Mesenchymal stem cell (in vitro differentiated cells and primary cell): ENCODE results near the gene PLCB1.

Experiments
- DNase-seq: peaks from one replicate; pipeline ENCODE4 v3.0.0-alpha.2; 2013
- H2AFZ ChIP-seq: one replicate; pipeline ENCODE4 v1.6.1; 2013; ENCODE audit warnings: low read depth, mild to moderate bottlenecking, control low read depth, inconsistent platforms, low read length, moderate library complexity
- H2AK5ac ChIP-seq: 2 replicates; pipeline ENCODE4 v1.6.1; 2013; ENCODE audit warnings: low read length, moderate library complexity, mild to moderate bottlenecking, inconsistent platforms; ENCODE audit not compliant: severe bottlenecking
- H2BK120ac ChIP-seq: one replicate; pipeline ENCODE4 v1.6.1; 2013; ENCODE audit warnings: low read depth, mild to moderate bottlenecking, inconsistent platforms, low read length, moderate library complexity
- H2BK12ac ChIP-seq, 2 experiments: one replicate each; pipeline ENCODE4 v1.6.1; 2013; ENCODE audit warnings: inconsistent platforms in 2 of 2, low read length in 2 of 2, mild to moderate bottlenecking in 2 of 2, moderate library complexity in 2 of 2, control low read depth in 1 of 2
- H2BK15ac ChIP-seq: one replicate; pipeline ENCODE4 v1.6.1; 2013; ENCODE audit warnings: mild to moderate bottlenecking, low read depth, inconsistent platforms; ENCODE audit not compliant: poor library complexity, severe bottlenecking
- H2BK5ac ChIP-seq: 2 replicates; pipeline ENCODE4 v1.6.1; 2013; ENCODE audit warnings: low read depth, mild to moderate bottlenecking, low read length, control low read depth, inconsistent platforms; ENCODE audit not compliant: poor library complexity, severe bottlenecking
- H3K14ac ChIP-seq, 2 experiments: one replicate each; pipeline ENCODE4 v1.6.1; 2013; ENCODE audit warnings: inconsistent platforms in 2 of 2, low read length in 2 of 2, control low read depth in 1 of 2, mild to moderate bottlenecking in 1 of 2, moderate library complexity in 1 of 2
- H3K18ac ChIP-seq, 2 experiments: one replicate each; pipeline ENCODE4 v1.6.1; 2013; ENCODE audit warnings: inconsistent platforms in 2 of 2, low read length in 2 of 2, control low read depth in 1 of 2, low read depth in 1 of 2, mild to moderate bottlenecking in 1 of 2
- H3K23ac ChIP-seq, 2 experiments: one replicate each; pipeline ENCODE4 v1.6.1; 2013; ENCODE audit warnings: inconsistent platforms in 2 of 2, low read length in 2 of 2, mild to moderate bottlenecking in 2 of 2, moderate library complexity in 2 of 2, control low read depth in 1 of 2
- H3K27ac ChIP-seq: 2 replicates; pipeline ENCODE4 v1.5.1; 2013; ENCODE audit warnings: mild to moderate bottlenecking, moderate library complexity, low read length, control low read depth, inconsistent platforms; ENCODE audit not compliant: poor library complexity, severe bottlenecking
- H3K27me3 ChIP-seq, 2 experiments: 2 replicates each; pipeline versions ENCODE4 v1.6.1 to v1.7.0; 2013; ENCODE audit warnings: low read length in 2 of 2, mild to moderate bottlenecking in 2 of 2, moderate library complexity in 2 of 2, control low read depth in 1 of 2, inconsistent platforms in 1 of 2; ENCODE audit not compliant: control insufficient read depth in 1 of 2, insufficient read depth in 1 of 2
- H3K36me3 ChIP-seq, 2 experiments: 2 replicates each; pipeline versions ENCODE4 v1.6.1 to v1.7.0; 2013; ENCODE audit warnings: low read length in 2 of 2, control low read depth in 1 of 2, inconsistent platforms in 1 of 2, low read depth in 1 of 2, mild to moderate bottlenecking in 1 of 2; ENCODE audit not compliant: insufficient read depth in 2 of 2, control insufficient read depth in 1 of 2
- H3K4ac ChIP-seq, 2 experiments: one replicate each; pipeline ENCODE4 v1.6.1; 2013; ENCODE audit warnings: inconsistent platforms in 2 of 2, low read length in 2 of 2, mild to moderate bottlenecking in 2 of 2, moderate library complexity in 2 of 2, control low read depth in 1 of 2, low read depth in 1 of 2
- H3K4me1 ChIP-seq: 2 replicates; pipeline ENCODE4 v1.6.1; 2013; ENCODE audit warnings: low read depth, low read length, control low read depth; ENCODE audit not compliant: control insufficient read depth, insufficient read depth
- H3K4me2 ChIP-seq: 2 replicates; pipeline ENCODE4 v1.6.1; 2013; ENCODE audit warnings: low read length, mild to moderate bottlenecking, inconsistent platforms; ENCODE audit not compliant: poor library complexity, severe bottlenecking
- H3K4me3 ChIP-seq, 2 experiments: 2 replicates each; pipeline versions ENCODE4 v1.5.1 to v1.7.0; 2013; ENCODE audit warnings: low read length in 2 of 2, mild to moderate bottlenecking in 2 of 2, control low read depth in 1 of 2, low read depth in 1 of 2; ENCODE audit not compliant: insufficient read depth in 1 of 2
- H3K79me1 ChIP-seq: replicated peaks from 2 replicates; pipeline ENCODE4 v1.6.1; 2013; ENCODE audit warnings: mild to moderate bottlenecking, control low read depth, low read length, inconsistent platforms; ENCODE audit not compliant: poor library complexity, severe bottlenecking
- H3K9ac ChIP-seq: 2 replicates; pipeline ENCODE4 v1.7.0; 2013; ENCODE audit warnings: mild to moderate bottlenecking, low read length, moderate library complexity
- H3K9me3 ChIP-seq: 2 replicates; pipeline ENCODE4 v1.7.0; 2013; ENCODE audit warnings: mild to moderate bottlenecking, low read length; ENCODE audit not compliant: control insufficient read depth
- H4K8ac ChIP-seq: one replicate; pipeline ENCODE4 v1.6.1; 2013; ENCODE audit warnings: inconsistent platforms, mild to moderate bottlenecking, low read length, moderate library complexity
- H4K91ac ChIP-seq: one replicate; pipeline ENCODE4 v1.6.1; 2013; ENCODE audit warnings: mild to moderate bottlenecking, low read length, inconsistent platforms
- WGBS: methylation state at CpG from one replicate; pipeline ENCODE4 v1.1.7; 2013; ENCODE audit warnings: mixed read lengths; 5-methylcytosine and 5-hydroxymethylcytosine counted together

PLCB1 gene

DNA sequence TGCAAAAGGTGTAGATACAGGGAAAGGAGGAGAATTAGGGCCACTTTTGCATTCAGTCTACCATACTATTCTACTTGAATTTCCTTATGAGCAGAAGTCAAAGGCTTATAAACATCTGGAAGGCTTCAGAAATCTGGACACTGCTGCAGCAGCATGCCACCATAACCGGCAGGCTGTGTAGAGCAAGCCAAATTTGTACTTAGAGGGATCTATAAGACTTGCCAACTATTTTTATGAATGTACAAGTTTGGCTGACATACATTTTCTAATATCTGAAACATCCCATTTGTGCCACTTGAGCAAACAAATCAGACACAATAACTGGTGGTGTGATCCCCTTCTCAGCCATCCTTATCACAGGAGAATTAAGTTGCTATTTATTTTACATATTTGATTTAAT, 14.0 kb upstream of the PLCB1 start:
- no peaks in the 10 kb centered on the region for H3K4me1 ChIP-seq
- no peak overlapping the region for H2BK5ac ChIP-seq
- H3K14ac ChIP-seq: no peak overlapping the region
- no peak overlapping the region for H3K23ac ChIP-seq
- no peak overlapping the region for H2BK12ac ChIP-seq
- no peak for DNase-seq
- no peaks in the 10 kb centered on the region for H3K79me1 ChIP-seq
- H2AK5ac ChIP-seq: no peak overlapping the region
- no peak overlapping the region for H3K4me3 ChIP-seq
- no peak overlapping the region for H4K91ac ChIP-seq
- H3K9ac ChIP-seq: no peak overlapping the region
- H3K9me3 ChIP-seq: no peaks in the 10 kb centered on the region
- no peak overlapping the region for H4K8ac ChIP-seq
- H3K27ac ChIP-seq: no peak overlapping the region
- H3K4ac ChIP-seq: no peak overlapping the region
- no peak overlapping the region for H3K4me2 ChIP-seq
- H2AFZ ChIP-seq: no peak overlapping the region
- H3K27me3 ChIP-seq: no peaks in the 10 kb centered on the region
- H3K36me3 ChIP-seq: no peaks in the 10 kb centered on the region
- H2BK15ac ChIP-seq: no peak overlapping the region
- H2BK120ac ChIP-seq: no peak overlapping the region
- WGBS: no CpG with 5 or more reads among the region's 1 CpG
- peak overlapping the region in 1 of 2 experiments; percentile 43 for H3K18ac ChIP-seq

DNA sequence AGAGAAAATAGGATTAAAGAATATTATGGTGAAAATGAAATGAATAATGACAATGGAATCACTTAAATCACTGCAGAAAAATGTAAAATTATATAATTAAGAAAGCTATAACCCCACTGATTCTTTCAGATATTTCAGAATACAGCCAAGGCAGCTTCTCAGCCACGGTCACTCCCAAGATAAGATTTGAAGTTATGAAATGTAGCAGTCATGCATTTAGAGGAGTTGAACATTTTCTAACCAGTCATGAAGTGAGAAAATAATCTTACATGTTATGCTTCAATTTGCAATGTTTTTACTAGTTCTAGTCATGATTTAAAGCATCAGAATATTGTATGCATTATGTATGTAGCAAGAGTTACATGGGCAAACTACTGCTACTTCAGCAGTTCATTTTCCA, 13.3 kb upstream of the PLCB1 start:
- Histone ChIP-seq H3K4me1 (no peaks in the 10 kb centered on the region), H4K91ac (no peak overlapping the region), H3K27me3 (no peaks in the 10 kb centered on the region), H2BK120ac (no peak overlapping the region), H3K27ac (no peak overlapping the region), H3K14ac (no peak overlapping the region), H2BK12ac (no peak overlapping the region), H3K18ac (no peak overlapping the region), H3K79me1 (no peaks in the 10 kb centered on the region), H2AFZ (no peak overlapping the region), H3K36me3 (no peaks in the 10 kb centered on the region), H3K9me3 (no peaks in the 10 kb centered on the region), H3K4me3 (no peak overlapping the region), H3K9ac (no peak overlapping the region), H2BK15ac (no peak overlapping the region), H2AK5ac (no peak overlapping the region), H2BK5ac (no peak overlapping the region), H3K4me2 (no peak overlapping the region), H3K4ac (no peak overlapping the region), H4K8ac (no peak overlapping the region), H3K23ac (no peak overlapping the region)
- WGBS: no CpG with 5 or more reads among the region's 1 CpG
- DNase-seq: no peak

DNA sequence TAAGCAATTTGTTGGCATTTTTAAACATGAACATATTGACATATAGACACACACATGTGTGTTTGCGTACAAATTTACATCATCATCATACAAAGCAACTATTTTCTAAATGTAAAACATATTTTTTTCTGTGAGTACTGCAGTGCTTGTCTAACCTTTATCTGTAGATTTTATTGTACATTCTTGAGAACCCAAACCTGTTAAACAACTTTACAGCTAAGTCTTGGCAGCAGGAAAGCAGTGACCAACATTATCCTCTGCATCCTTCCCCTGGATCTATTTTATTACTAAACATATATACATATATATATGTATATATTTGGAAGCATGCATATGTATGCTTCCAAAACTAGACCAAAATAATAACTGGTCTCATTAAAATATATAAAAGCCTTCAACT, 10.4 kb upstream of the PLCB1 start:
- Histone ChIP-seq H4K8ac (no peak overlapping the region), H4K91ac (no peak overlapping the region), H2AFZ (no peak overlapping the region), H3K4me2 (no peak overlapping the region), H3K18ac (no peak overlapping the region), H3K9me3 (no peaks in the 10 kb centered on the region), H2BK5ac (no peak overlapping the region), H3K23ac (no peak overlapping the region), H2BK120ac (no peak overlapping the region), H3K79me1 (no peaks in the 10 kb centered on the region), H3K27me3 (no peaks in the 10 kb centered on the region), H3K27ac (no peak overlapping the region), H2AK5ac (no peak overlapping the region), H3K4me3 (no peak overlapping the region), H3K9ac (no peak overlapping the region), H3K4ac (no peak overlapping the region), H3K14ac (no peak overlapping the region), H2BK15ac (no peak overlapping the region), H3K36me3 (no peaks in the 10 kb centered on the region), H2BK12ac (no peak overlapping the region), H3K4me1 (no peaks in the 10 kb centered on the region)
- DNase-seq: no peak
- WGBS: 100% methylated on average over 1 of the region's 1 CpG

DNA sequence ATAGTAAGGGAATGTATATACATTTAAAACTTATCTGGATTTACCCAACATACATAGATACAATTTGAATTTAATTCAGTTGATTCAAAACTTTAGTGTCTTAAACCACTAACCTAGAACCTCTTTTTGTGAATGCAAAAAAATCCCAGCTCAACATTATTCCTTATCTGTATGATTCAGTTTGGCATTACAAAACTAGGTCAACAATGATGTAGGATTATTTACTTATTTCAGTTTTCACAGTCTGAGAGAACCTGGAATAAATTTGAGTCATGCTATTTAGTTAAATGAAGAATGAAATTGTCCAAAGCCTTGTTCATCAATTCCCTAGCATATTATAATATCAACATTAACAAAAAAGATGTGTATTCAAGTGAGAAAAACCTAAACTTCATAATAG, 7.4 kb upstream of the PLCB1 start:
- H2AFZ ChIP-seq: no peak overlapping the region
- no peak overlapping the region for H4K8ac ChIP-seq
- H3K14ac ChIP-seq: no peak overlapping the region
- H2BK120ac ChIP-seq: no peak overlapping the region
- H3K9me3 ChIP-seq: no peaks in the 10 kb centered on the region
- H3K27ac ChIP-seq: no peak overlapping the region
- no peaks in the 10 kb centered on the region for H3K4me1 ChIP-seq
- no peak overlapping the region for H2BK5ac ChIP-seq
- no peak overlapping the region for H4K91ac ChIP-seq
- H3K4me3 ChIP-seq: no peak overlapping the region
- H3K9ac ChIP-seq: no peak overlapping the region
- no peak overlapping the region for H3K23ac ChIP-seq
- H3K36me3 ChIP-seq: no peaks in the 10 kb centered on the region
- no peak overlapping the region for H3K18ac ChIP-seq
- no peak overlapping the region for H2BK12ac ChIP-seq
- no peak overlapping the region for H3K4ac ChIP-seq
- no peak overlapping the region for H2BK15ac ChIP-seq
- H3K79me1 ChIP-seq: no peaks in the 10 kb centered on the region
- no peak overlapping the region for H3K4me2 ChIP-seq
- H3K27me3 ChIP-seq: peaks cover 0 to 3% of the 10 kb centered on the region in 2 experiments
- no peak overlapping the region for H2AK5ac ChIP-seq
- DNase-seq: no peak
